Measurements from ENCODE around the gene ANAPC16. TPM values are rescaled to one million over a fixed set of nuclear protein-coding genes. Genes with fewer than 3 reads are reported as not detected.
"Not testable (repeated sequence)": the region's sequence is repeated elsewhere in the genome, so short reads cannot be mapped to it uniquely, and the experiment has no call there.

ANAPC16 gene
- polyA plus RNA-seq, 12 donors: 96.6 to 238 (median 142) TPM

DNA sequence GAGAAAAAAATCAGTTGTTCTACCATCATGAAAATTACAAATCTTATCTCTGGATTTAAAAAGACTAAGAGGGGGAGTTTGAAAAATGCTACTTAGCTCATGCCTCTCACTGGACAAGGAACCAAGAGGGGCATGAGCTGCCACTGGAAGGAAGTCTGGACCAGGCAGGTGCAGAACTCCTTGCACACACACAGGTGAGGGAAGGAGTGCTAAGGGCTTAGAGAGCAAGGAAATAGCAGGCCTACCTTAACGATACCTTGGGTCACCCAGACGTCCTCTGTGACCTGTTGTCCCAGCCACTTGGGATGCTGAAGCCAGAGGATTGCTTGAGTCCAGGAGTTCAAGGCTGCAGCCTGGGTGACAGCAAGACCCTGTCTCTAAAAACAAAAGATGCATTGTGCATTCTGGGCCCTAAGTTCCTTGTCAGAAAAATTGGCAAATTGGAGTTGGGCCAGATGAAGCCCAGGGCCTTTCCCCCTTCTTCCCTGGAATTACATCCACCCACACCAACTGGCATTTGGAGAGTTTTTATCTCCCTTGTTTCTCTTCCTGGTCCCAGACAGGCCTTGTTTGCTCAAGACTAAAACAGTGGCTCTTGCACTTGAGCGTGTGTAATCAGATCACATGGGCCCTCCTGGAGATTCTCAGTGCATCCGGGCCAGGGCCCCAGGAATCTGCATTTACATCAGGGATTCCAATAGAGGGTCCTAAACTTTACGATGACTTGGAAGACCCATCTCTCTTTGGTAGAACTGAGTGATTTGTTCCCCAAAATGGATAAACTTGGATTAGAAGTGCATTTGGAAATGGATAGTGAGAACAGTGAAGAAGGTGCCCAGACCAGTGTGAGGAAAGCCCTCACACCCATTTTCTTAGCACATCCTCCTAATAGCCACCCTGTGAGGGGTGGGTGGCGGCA, 60.9 kb downstream of the ANAPC16 start:
- DNase-seq: no peak

DNA sequence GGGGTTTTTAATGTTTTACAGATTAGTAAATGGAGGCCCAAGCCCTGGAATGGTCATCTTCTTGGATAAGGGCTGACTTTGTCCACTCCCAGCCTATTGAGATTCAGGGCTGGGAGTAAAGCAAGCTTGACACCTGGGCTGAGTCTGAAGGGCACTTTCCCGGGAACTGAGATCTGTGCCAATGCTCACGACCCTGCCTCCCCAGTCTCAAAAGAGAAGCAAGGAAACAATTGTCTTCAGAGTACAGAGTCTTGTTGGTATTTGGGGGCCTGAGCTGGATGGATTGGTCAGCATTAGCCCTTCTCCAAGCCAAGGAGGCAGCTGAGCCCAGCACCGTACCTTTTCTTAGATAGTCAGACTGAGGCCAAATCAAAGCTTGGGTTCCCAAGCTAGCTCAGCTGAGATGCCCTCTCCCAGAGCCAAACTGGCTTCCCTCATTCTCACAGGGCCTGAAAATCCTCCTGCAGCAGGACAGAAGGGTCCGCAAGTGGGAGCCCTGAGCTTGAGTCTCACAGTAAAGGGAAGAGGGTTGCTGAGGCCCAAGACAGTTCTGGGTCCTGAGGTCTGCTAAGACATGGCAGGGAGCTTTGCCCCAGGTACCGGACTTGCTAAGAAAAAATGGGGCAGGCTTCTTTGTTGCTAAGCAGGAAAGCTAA, 61.7 kb downstream of the ANAPC16 start:
- DNase-seq: no peak

- DNase-seq: no peak
These were observed 62.3 kb downstream of the ANAPC16 start for GRCh38 chr10:72277996-72278667.

GRCh38 chr10:72278668-72279393, 63.0 kb downstream of the ANAPC16 start:
- DNase-seq: no peak

GRCh38 chr10:72279587-72279986, 63.8 kb downstream of the ANAPC16 start:
- not testable (repeated sequence) for DNase-seq

- no peak for DNase-seq
These were observed 67.3 kb downstream of the ANAPC16 start for GRCh38 chr10:72283131-72283530.

Other genes starting within 250 kb of the ANAPC16 start
- gene SPOCK2, start 127.5 kb upstream of the ANAPC16 start, polyA plus RNA-seq (ENCODE audit: insufficient read length in 12 of 12): 1 to 10 TPM in 11 of 12 donors, not detected in 1; 2.3 to 9.6 (median 3.2) TPM
- gene ASCC1, start 264 bp downstream of the ANAPC16 start, polyA plus RNA-seq (ENCODE audit: insufficient read length in 12 of 12): 10 to 100 TPM in 11 of 12 donors, not detected in 1; 21.5 to 32.1 (median 28.5) TPM
- gene DDIT4, start 57.9 kb downstream of the ANAPC16 start, polyA plus RNA-seq (ENCODE audit: insufficient read length in 12 of 12): 10 to 100 TPM in 11 of 12 donors, not detected in 1; 31.5 to 94.3 (median 47.9) TPM
- gene DNAJB12, start 138.9 kb downstream of the ANAPC16 start, polyA plus RNA-seq (ENCODE audit: insufficient read length in 12 of 12): 10 to 100 TPM in 11 of 12 donors, not detected in 1; 11.8 to 25.8 (median 21.4) TPM

Measured in muscle of arm (tissue), 12 donors.